Raji (cell line): ENCODE results near the gene LENG8.

ENCODE experiments used
- POLR2A ChIP-seq: IDR thresholded peaks from 2 replicates; pipeline ENCODE4 v1.6.1; 2011; ENCODE audit warnings: low read depth, low read length, control low read depth; ENCODE audit not compliant: insufficient read depth

LENG8 gene

GRCh38 chr19:54451997-54452396 is 3.0 kb downstream of the LENG8 start:
- no peak for TF ChIP-seq POLR2A

- TF ChIP-seq POLR2A: no peak
Observed at GRCh38 chr19:54452626-54453025, 3.6 kb downstream of the LENG8 start.

DNA sequence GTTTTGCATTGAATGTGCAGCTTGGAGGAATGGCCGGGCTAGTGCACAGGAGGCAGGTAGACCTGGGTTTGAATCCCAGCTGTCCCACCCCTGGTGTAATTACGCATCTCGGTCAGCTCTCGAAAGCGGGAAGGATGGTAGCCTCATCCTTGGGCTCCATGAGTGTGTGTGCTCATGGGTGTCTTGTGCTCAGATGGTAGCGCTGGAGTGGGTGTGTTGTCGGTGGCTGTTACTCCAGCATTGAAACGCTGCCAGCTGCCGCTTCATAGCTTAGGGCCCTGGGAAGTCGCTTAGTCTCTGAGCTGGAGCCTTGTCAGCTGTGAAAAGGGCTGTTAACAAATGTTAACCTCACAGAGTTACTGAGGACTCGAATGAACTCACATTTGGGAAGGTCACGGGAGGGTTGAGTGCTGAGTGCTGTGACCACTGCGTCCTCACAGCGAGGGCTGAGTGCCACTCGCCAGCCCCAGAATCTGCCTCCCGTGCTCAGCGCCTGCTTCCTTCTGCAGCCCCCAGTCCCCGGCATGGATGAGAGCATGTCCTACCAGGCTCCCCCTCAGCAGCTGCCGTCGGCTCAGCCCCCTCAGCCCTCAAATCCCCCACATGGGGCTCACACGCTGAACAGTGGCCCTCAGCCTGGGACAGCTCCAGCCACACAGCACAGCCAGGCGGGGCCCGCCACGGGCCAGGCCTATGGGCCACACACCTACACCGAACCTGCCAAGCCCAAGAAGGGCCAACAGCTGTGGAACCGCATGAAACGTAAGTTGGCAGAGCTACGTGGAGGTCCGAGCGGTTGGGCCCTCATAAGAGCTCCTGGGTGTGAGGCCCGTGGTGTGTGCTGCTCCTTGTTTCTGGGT is 5.2 kb downstream of the LENG8 start:
- no peak for TF ChIP-seq POLR2A

DNA sequence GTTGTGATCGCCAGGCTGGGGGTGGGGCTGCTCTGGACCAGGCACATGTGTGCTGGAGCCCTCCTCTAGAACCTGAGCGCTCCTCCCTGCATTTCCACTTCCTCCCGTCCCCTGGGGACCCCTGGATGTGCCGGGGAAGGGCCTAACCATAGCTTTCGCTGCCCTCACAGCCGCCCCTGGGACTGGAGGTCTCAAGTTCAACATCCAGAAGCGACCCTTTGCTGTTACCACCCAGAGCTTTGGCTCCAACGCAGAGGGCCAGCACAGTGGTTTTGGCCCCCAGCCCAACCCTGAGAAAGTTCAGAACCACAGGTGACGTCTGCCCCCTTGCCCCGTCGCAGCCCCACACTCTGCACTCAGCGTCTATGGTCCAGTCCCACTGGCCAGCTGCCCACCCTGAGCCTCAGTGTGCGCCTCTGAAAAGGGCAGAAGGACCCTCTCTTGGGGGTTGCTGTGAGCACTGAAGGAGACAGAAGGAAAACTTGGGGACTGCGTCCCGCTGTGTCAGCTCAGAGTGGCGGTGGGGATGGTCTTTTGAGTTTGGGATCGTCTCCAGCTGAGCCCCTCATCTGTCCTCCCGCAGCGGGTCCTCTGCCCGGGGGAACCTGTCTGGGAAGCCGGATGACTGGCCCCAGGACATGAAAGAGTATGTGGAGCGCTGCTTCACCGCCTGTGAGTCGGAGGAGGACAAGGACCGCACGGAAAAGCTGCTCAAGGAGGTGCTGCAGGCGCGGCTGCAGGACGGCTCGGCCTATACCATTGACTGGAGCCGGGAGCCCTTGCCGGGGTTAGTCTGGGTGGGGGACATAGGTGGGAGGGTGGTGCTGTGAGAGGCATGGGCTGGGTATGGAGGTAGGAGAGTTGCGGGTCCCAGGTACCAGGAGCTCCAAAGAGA is 6.0 kb downstream of the LENG8 start:
- TF ChIP-seq POLR2A: no peak

DNA sequence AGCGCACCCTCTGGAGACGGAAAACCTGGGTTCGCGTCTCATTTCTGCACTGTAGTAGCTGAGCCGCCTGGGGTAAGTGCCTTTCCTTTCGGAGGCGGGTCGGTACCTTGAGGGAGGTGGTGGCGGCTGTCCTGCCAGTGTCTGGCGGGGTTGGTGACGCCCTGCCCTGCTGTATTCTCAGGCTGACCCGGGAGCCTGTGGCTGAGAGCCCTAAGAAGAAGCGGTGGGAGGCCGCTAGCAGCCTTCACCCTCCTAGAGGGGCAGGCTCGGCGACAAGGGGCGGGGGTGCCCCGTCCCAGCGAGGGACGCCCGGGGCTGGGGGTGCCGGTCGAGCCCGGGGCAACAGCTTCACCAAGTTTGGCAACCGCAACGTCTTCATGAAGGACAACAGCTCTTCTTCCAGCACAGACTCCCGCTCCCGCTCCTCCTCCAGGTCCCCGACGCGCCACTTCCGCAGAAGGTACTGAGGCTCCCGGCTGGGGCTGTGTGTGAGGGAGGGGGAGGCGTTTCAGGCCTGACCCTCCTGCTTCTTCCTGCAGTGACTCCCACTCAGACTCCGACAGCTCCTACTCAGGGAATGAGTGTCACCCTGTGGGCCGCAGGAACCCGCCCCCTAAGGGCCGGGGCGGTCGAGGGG is 6.9 kb downstream of the LENG8 start:
- TF ChIP-seq POLR2A: no peak

- TF ChIP-seq POLR2A: no peak
Observed at GRCh38 chr19:54456423-54457373, 7.7 kb downstream of the LENG8 start.

DNA sequence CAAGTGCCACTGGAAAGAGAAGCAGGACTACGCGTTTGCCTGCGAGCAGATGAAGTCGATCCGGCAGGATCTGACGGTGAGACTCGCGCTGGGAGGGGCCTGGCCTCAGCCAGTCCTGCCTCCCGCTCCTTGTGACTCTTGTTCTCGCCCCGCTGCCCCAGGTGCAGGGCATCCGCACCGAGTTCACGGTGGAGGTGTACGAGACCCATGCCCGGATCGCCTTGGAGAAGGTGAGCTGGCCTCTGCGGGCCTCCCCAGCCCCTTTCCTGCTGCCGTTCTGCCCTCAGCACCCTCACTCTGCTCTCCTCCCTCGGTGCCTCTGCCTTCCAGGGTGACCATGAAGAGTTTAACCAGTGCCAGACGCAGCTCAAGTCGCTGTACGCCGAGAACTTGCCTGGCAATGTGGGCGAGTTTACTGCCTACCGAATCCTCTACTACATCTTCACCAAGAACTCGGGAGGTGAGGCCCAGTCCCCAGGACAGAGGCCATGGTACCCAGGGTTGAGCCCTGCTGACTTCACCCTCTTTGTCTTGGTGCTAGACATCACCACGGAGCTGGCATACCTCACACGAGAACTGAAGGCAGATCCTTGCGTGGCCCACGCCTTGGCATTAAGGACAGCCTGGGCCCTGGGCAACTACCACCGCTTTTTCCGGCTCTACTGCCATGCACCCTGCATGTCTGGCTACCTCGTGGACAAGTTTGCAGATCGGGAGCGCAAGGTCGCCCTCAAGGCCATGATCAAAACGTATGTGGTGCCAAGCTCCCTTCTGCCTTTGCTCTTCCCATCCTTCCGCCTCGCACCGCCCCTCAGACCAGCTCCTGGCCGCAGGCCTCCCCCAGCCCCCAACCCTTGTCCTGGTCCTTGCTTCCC is 9.0 kb downstream of the LENG8 start:
- TF ChIP-seq POLR2A: no peak

GRCh38 chr19:54458648-54459281 is 9.8 kb downstream of the LENG8 start:
- no peak for TF ChIP-seq POLR2A

DNA sequence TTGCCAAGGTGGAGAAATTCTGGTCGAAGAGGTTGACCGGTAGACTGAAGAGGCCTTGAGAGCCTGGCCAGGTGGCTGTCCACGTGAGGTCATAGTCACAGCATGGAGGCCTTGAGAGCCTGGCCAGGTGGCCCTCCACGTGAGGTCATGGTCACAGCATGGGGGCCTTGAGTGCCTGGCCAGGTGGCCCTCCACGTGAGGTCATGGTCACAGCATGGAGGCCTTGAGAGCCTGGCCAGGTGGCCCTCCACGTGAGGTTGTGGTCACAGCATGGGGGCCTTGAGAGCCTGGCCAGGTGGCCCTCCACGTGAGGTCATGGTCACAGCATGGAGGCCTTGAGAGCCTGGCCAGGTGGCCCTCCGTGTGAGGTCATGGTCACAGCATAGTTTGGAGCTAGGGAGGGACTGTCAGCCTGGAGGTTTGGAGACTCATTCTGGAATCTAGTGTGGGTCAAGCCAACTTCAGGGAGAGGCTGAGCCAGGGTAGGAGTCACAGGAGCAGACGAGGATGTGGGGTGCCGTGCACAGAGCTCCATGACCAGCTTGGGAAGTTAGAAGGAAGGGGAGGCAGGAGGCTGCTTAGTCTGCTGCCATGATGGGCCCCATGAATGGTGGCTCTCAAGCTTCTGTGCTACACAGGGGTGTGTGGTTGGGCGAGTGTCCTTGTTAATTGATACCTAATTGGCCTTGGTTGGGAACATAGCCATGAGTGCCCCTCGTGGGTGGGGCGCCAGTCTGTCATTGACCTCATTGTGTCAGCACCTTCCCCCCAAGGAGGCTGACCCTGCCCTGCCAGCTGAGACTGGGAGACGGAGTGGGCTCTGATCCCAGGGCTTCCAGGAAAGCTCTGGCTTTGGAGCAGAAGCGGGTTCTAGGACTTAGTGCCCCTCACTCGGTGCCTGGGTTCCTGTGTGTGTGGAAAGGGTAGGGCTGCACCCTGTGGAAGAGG is 10.6 kb downstream of the LENG8 start:
- no peak for TF ChIP-seq POLR2A

DNA sequence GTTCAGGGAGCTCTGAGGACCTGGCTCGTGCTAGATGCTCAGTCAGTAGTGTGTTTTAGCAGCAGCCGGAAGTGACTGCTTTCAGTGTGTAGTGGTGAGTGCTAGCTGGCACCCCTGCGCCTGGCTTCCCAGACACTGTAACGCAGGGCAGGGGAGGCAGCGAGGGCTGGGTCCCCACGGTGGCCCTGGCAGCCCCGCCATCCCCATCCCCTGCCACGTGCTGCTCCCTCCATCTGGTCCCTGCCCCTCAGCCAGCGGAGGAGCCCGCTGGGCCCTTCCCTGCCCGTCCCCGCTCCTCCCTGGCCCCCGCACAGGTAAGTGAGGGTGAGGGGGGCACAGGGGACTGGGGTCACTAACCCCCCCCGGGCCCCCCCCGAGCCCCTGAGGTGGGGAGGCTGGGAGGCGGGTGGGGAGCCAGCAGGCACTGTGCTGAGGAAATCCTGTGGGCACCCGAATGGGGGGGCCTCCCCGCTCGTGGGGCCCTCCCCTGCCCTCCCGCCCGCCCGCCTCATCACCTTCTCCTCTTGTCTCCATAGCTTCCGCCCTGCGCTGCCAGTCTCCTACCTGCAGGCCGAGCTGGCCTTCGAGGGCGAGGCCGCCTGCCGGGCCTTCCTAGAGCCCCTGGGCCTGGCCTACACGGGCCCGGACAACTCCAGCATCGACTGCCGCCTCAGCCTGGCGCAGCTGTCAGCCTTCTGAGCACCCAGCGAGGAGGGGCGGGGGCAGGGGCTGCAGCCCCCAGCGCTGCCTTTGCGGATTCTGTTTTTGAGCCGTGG is 11.4 kb downstream of the LENG8 start:
- TF ChIP-seq POLR2A: no peak

GRCh38 chr19:54461210-54461609 is 12.2 kb downstream of the LENG8 start:
- no peak for TF ChIP-seq POLR2A

DNA sequence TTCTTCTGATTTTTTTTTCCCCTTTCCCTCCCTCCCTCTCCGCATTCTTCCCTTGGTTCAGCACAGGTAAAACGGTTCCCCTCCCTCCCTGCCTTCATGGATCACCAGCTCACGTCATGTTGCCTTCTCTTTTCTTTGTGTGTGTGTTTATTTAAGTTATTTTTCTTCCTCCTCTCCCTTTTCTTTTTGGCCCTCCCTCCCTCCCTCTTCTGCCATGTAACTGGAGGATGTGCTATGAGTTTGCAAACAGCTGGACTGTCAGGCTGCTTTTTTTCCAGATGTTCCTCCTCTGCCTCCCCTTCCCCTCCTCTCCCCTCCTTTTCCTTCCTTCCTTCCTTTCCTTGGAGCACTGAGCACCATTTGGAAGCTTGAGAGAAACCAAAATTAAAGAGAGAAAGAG is 12.6 kb downstream of the LENG8 start:
- TF ChIP-seq POLR2A: no peak
